Psoas muscle (tissue), 8 donors: ENCODE results near the gene HIF3A. TPM values are rescaled to one million over a fixed set of nuclear protein-coding genes. Genes with fewer than 3 reads are reported as not detected.
A peak's percentile ranks its signal among the peaks of the same experiment; 100 is the strongest.

ENCODE experiments used
- ATAC-seq, 4 donors: fragments of 200-7000 bp; cut with Tn5 transposase; one replicate each; pipeline ENCODE4 v1.9.1; 2020; ENCODE audit warnings: moderate library complexity in 3 of 4, mild to moderate bottlenecking in 2 of 4
- DNase-seq, 2 donors: peaks; one replicate each; pipeline ENCODE4 v3.0.0-alpha.2; 2020
- H3K27ac ChIP-seq: fragments of 200-600 bp; one replicate; pipeline ENCODE4 v1.8.0; 2022
- H3K27me3 ChIP-seq, 3 donors: fragments of 200-600 bp in 1 of 3; one replicate each; pipeline versions ENCODE4 v1.6.1 to v1.8.0; 2013 to 2022; ENCODE audit warnings: low read length in 2 of 3, mild to moderate bottlenecking in 2 of 3, moderate library complexity in 1 of 3; ENCODE audit not compliant: insufficient read depth in 3 of 3
- H3K36me3 ChIP-seq, 2 donors: fragments of 200-600 bp in 1 of 2; one replicate each; pipeline versions ENCODE4 v1.6.1 to v1.8.0; 2013 to 2022; ENCODE audit warnings: low read depth in 1 of 2, mild to moderate bottlenecking in 1 of 2, moderate library complexity in 1 of 2; ENCODE audit not compliant: insufficient read depth in 1 of 2
- H3K4me1 ChIP-seq: fragments of 200-600 bp; one replicate; pipeline ENCODE4 v1.8.0; 2022
- H3K4me3 ChIP-seq: fragments of 200-600 bp; one replicate; pipeline ENCODE4 v1.8.0; 2022; ENCODE audit warnings: mild to moderate bottlenecking
- H3K9me3 ChIP-seq: fragments of 200-600 bp; one replicate; pipeline ENCODE4 v1.8.0; 2022
- WGBS, 3 donors: extraction: QIAGEN DNeasy Blood & Tissue Kit; methylation state at CpG; one replicate each; pipeline versions ENCODE4 v1.1.6 to v1.1.7; 2013; 5-methylcytosine and 5-hydroxymethylcytosine counted together
- intact Hi-C, 2 donors: fragments of 100-400 bp; cut with DNase I; formaldehyde crosslinking; loops; one replicate each; pipeline versions ENCODE4 v1.11.0 to v1.14.2; 2022
- polyA plus RNA-seq, 3 donors: library from polyadenylated mRNA; stranded (reverse); fragments of 200-250 nt; gene quantifications; one replicate each; pipeline ENCODE4 v1.2.3, GENCODE V29; 2013
- total RNA-seq, 4 donors: library from RNA; stranded (reverse); fragmentation: NEBNext Ultra II Directional in 2 of 4; extraction: Animal tissue kit (Norgen Biotek cat#: 25700) in 2 of 4; gene quantifications; one replicate each; pipeline versions ENCODE4 v1.2.1 to v1.2.4, GENCODE V29; 2021 to 2023
- TF ChIP-seq, protein P1 (sequence below): fragments of 200-600 bp; IDR thresholded peaks from one replicate; pipeline ENCODE4 v1.8.0; 2022; ENCODE audit warnings: antibody characterized with exemption
- donor health status: healthy with polysubstance abuse.
- donor health status: DM: no; HTN: no; CAD: no; lungs with moderate emphysema.
- donor health status: Bipolar disorder and iron deficiency.
- donor health status: healthy.
- donor health status: DM: yes; HTN: yes; CAD: no.
- donor health status: DM: no; HTN: no; CAD: no.
- donor health status: DM: no; HTN: no; CAD: no.
- donor health status: DM: yes; HTN: yes; CAD: no.

Gene HIF3A
- total and polyA plus RNA-seq, 7 donors = 1.6 to 20.4 (median 10.5) TPM

DNA sequence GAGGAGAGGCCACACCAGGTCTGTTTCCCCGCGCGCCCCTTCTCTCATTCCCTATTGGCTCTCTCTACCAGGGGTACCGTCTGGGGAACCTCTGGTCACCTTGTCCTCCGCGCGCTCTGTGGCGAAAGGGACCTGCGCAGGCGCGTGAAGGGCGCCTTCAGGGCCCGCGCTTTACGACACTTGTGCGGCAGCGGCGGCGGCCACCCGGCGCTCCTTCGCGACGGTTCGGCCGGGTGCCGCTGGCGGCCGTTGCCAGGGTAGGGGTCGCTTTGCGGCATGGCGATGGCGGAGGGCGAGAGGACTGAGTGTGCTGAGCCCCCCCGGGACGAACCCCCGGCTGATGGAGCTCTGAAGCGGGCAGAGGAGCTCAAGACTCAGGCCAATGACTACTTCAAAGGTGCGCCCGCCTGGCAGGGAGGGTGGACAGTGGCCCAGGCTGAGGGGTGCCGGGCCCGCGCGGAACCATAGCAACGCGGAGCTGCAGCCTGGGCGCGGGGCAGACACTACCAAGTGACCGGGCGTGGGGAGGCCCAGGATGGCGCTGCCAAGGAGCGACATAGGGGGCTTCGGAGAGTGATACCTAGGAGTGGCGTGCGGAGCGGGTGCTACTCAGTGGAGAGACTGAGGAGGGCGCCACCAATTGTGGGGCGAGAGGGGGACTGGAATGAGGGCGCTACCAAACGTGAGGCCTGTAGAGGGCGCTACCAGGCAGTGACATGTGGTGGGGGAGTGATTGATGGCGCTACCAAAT is 50.2 kb downstream of the HIF3A start, which contains the start of gene PPP5C:
TSS of gene PPP5C (plus strand) at position 267 of the 751 bp plus-strand sequence. CDS start at position 277, 10 bp downstream.
- peak within 1 kb of the TSS; percentile 91 for H3K27ac ChIP-seq
- WGBS, 3 donors = 0 to 1% (median 0%) methylated on average over 62 of the region's 62 CpGs
- TF ChIP-seq, protein P1, sequence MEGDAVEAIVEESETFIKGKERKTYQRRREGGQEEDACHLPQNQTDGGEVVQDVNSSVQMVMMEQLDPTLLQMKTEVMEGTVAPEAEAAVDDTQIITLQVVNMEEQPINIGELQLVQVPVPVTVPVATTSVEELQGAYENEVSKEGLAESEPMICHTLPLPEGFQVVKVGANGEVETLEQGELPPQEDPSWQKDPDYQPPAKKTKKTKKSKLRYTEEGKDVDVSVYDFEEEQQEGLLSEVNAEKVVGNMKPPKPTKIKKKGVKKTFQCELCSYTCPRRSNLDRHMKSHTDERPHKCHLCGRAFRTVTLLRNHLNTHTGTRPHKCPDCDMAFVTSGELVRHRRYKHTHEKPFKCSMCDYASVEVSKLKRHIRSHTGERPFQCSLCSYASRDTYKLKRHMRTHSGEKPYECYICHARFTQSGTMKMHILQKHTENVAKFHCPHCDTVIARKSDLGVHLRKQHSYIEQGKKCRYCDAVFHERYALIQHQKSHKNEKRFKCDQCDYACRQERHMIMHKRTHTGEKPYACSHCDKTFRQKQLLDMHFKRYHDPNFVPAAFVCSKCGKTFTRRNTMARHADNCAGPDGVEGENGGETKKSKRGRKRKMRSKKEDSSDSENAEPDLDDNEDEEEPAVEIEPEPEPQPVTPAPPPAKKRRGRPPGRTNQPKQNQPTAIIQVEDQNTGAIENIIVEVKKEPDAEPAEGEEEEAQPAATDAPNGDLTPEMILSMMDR = peak; percentile 47
- H3K27me3 ChIP-seq = no peaks in the 10 kb centered on the region
- peak within 1 kb of the TSS; percentile 100 for H3K4me3 ChIP-seq
- ATAC-seq (peak; percentile 89 to 93 (median 92)), DNase-seq (peak; percentile 95 to 97)
- no peaks in the 10 kb centered on the region for H3K9me3 ChIP-seq
- intact Hi-C loops = no loop called here
- peaks cover 40% of the 10 kb centered on the region for H3K4me1 ChIP-seq
- no peaks in the 10 kb centered on the region for H3K36me3 ChIP-seq

DNA sequence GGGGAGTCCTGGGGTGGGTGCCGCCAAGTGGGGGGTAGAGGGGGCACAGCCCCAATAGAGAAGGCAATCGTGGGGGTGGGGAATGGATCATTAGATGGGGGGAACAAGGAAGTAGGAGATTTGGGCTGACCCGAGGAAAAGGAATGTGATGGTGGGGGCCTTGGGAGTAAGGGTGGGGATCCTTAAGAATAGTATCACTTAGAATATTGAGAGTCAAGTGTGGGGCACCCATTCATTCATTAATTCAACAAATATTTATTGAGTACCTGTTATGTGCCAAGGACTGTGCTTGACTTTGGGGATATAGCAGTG is 50.7 kb downstream of the HIF3A start:
- H3K4me3 ChIP-seq = peak overlapping the region; percentile 100
- intact Hi-C loops = no loop called here
- 3 to 5% (median 4%) methylated on average over 3 of the region's 3 CpGs for WGBS, 3 donors
- H3K36me3 ChIP-seq = no peaks in the 10 kb centered on the region
- no peak for DNase-seq
- no peaks in the 10 kb centered on the region for H3K27me3 ChIP-seq
- TF ChIP-seq, protein P1 = no peak
- H3K27ac ChIP-seq = no peak overlapping the region
- peaks cover 43% of the 10 kb centered on the region for H3K4me1 ChIP-seq
- no peak for ATAC-seq
- no peaks in the 10 kb centered on the region for H3K9me3 ChIP-seq

DNA sequence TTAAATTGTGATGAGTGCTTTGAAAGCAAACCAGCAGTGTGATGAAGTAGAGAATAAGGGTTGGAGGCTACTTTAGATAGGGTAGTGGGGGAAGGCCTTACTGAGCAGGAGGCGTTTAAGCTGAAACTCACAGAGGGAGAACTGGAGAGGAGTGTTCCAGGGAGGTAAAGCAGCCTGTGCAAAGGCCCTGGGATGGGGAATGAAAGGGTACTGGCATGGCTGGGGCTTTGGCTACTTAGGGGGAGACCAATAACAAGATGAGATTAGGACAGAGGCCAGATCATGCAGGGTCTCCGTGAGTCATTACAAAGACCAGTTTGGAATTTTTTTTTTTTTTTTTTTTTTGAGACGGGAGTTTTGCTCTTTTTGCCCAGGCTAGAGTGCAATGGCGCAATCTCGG is 51.1 kb downstream of the HIF3A start:
- intact Hi-C loops = no loop called here
- TF ChIP-seq, protein P1 = no peak
- H3K27ac ChIP-seq = no peak overlapping the region
- no peaks in the 10 kb centered on the region for H3K27me3 ChIP-seq
- WGBS, 3 donors = 74 to 87% (median 79%) methylated on average over 4 to 5 of the region's 5 CpGs
- no peak for ATAC-seq
- peaks cover 0 to 1% of the 10 kb centered on the region in 2 donors for H3K36me3 ChIP-seq
- H3K9me3 ChIP-seq = no peaks in the 10 kb centered on the region
- peak overlapping the region; percentile 100 for H3K4me3 ChIP-seq
- no peak for DNase-seq
- H3K4me1 ChIP-seq = peaks cover 43% of the 10 kb centered on the region

DNA sequence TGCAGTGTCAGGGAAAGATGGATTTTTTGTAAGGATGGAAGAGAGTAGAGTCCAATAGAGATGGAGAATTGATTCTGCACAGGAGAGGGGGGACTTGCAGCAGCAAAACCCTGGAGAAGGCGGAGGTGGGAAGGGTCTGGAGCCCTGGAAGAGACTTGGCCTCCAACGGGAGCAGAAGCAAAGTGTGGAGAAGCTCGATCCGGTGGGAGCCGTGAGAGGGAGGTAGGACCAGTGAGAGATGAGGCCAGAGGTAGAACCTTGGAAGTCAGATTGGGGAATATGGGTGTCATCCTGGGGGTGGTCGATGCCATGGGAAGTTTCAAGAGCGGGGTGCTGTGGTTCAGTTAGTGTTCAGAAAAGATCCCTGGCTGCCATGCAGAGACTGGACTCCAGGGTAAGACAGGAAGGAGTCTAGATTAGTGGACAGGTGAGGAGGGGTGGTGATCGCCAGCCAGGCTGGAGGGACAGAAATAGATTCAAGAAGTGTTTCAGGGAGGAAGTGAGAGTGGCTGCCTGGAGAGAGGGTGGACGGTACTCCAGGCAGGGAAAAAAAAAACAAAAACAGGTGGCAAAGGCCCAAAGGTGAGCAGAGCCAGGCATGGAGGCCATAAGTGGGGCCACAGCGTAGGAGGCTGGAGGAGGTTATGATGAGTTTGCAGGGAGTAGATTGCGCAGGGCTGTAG is 52.6 kb downstream of the HIF3A start:
- Histone ChIP-seq H3K27me3 (no peaks in the 10 kb centered on the region), H3K27ac (peak overlapping the region; percentile 65), H3K4me1 (peaks cover 43% of the 10 kb centered on the region), H3K4me3 (peak overlapping the region; percentile 32), H3K9me3 (no peaks in the 10 kb centered on the region), H3K36me3 (peaks cover 5 to 16% of the 10 kb centered on the region in 2 donors)
- ATAC-seq = no peak
- DNase-seq = no peak
- TF ChIP-seq, protein P1 = no peak
- intact Hi-C loops = no loop called here
- 66 to 68% (median 67%) methylated on average over 11 of the region's 11 CpGs for WGBS, 3 donors
